Measurements from ENCODE around the gene DDR1.
"Not testable (repeated sequence)": the region's sequence is repeated elsewhere in the genome, so short reads cannot be mapped to it uniquely, and the experiment has no call there.

The DDR1 gene

GRCh38 chr6:30869241-30869749 is 15.0 kb upstream of the DDR1 start:
- WGBS (ENCODE audit: extremely low coverage, insufficient coverage, insufficient read length), result no CpG with 5 or more reads among the region's 12 CpGs
- H3K23ac ChIP-seq (ENCODE audit: low read length), result not testable (repeated sequence)

GRCh38 chr6:30870546-30870945 is 13.8 kb upstream of the DDR1 start:
- Histone ChIP-seq H2AFZ (ENCODE audit: insufficient read depth, low read length, poor library complexity) (no peak overlapping the region), H2AK5ac (ENCODE audit: low read length) (no peak overlapping the region), H3K79me2 (ENCODE audit: control insufficient read depth, insufficient read depth, low read length, poor library complexity) (no peaks in the 10 kb centered on the region), H3K4me3 (ENCODE audit: low read depth, low read length) (no peak overlapping the region), H3K23ac (ENCODE audit: low read length) (no peak overlapping the region), H3K9ac (ENCODE audit: low read length) (no peak overlapping the region), H4K12ac (ENCODE audit: low read depth, low read length) (no peak overlapping the region), H2BK120ac (ENCODE audit: insufficient read depth, low read length, poor library complexity) (no peak overlapping the region), H3K18ac (ENCODE audit: low read length) (no peak overlapping the region), H3K4me2 (ENCODE audit: low read length) (no peak overlapping the region), H3K27me3 (ENCODE audit: insufficient read depth, low read length) (no peaks in the 10 kb centered on the region), H3K79me1 (ENCODE audit: low read length) (no peaks in the 10 kb centered on the region), H3K9me3 (ENCODE audit: insufficient read depth, low read depth, low read length) (peaks cover 10% of the 10 kb centered on the region), H2BK12ac (ENCODE audit: low read length) (no peak overlapping the region), H3K36me3 (ENCODE audit: control insufficient read depth in 1 of 2, insufficient read depth in 2 of 2, low read length in 2 of 2) (no peaks in the 10 kb centered on the region), H3K27ac (ENCODE audit: low read depth, low read length) (no peak overlapping the region), H4K8ac (ENCODE audit: low read depth, low read length) (no peak overlapping the region), H2BK5ac (ENCODE audit: low read depth, low read length, poor library complexity) (no peak overlapping the region), H3K14ac (ENCODE audit: low read length) (no peak overlapping the region), H3K4ac (ENCODE audit: low read depth, low read length) (no peak overlapping the region), H4K91ac (ENCODE audit: low read depth, low read length) (no peak overlapping the region), H3K4me1 (ENCODE audit: control insufficient read depth in 1 of 2, insufficient read depth in 2 of 2, low read length in 2 of 2) (no peaks in the 10 kb centered on the region)
- no peak for DNase-seq

More at GRCh38 chr6:30869241-30869749, 15.0 kb upstream of the DDR1 start:
- not testable (repeated sequence) for H3K4me2 ChIP-seq (ENCODE audit: low read length); H2BK12ac ChIP-seq (ENCODE audit: low read length); H3K79me1 ChIP-seq (ENCODE audit: low read length); H3K4me1 ChIP-seq (ENCODE audit: control insufficient read depth in 1 of 2, insufficient read depth in 2 of 2, low read length in 2 of 2); H3K9me3 ChIP-seq (ENCODE audit: insufficient read depth, low read depth, low read length); H2AFZ ChIP-seq (ENCODE audit: insufficient read depth, low read length, poor library complexity); H4K91ac ChIP-seq (ENCODE audit: low read depth, low read length); H3K14ac ChIP-seq (ENCODE audit: low read length); H3K27me3 ChIP-seq (ENCODE audit: insufficient read depth, low read length); H4K12ac ChIP-seq (ENCODE audit: low read depth, low read length); H3K18ac ChIP-seq (ENCODE audit: low read length); H3K27ac ChIP-seq (ENCODE audit: low read depth, low read length); H3K9ac ChIP-seq (ENCODE audit: low read length); H3K4ac ChIP-seq (ENCODE audit: low read depth, low read length); H3K79me2 ChIP-seq (ENCODE audit: control insufficient read depth, insufficient read depth, low read length, poor library complexity); H4K8ac ChIP-seq (ENCODE audit: low read depth, low read length); H2AK5ac ChIP-seq (ENCODE audit: low read length); H2BK5ac ChIP-seq (ENCODE audit: low read depth, low read length, poor library complexity); H3K36me3 ChIP-seq (ENCODE audit: control insufficient read depth in 1 of 2, insufficient read depth in 2 of 2, low read length in 2 of 2); H3K4me3 ChIP-seq (ENCODE audit: low read depth, low read length); H2BK120ac ChIP-seq (ENCODE audit: insufficient read depth, low read length, poor library complexity)
- peak; percentile 80 to 96 for DNase-seq

GRCh38 chr6:30871592-30872183 is 12.6 kb upstream of the DDR1 start:
- H2BK12ac ChIP-seq (ENCODE audit: low read length), result no peak overlapping the region
- H3K9me3 ChIP-seq (ENCODE audit: insufficient read depth, low read depth, low read length), result peaks cover 10% of the 10 kb centered on the region
- no peak overlapping the region for H4K8ac ChIP-seq (ENCODE audit: low read depth, low read length)
- H2BK120ac ChIP-seq (ENCODE audit: insufficient read depth, low read length, poor library complexity), result no peak overlapping the region
- no peak overlapping the region for H3K23ac ChIP-seq (ENCODE audit: low read length)
- H3K79me2 ChIP-seq (ENCODE audit: control insufficient read depth, insufficient read depth, low read length, poor library complexity), result no peaks in the 10 kb centered on the region
- H2AFZ ChIP-seq (ENCODE audit: insufficient read depth, low read length, poor library complexity), result no peak overlapping the region
- H3K4ac ChIP-seq (ENCODE audit: low read depth, low read length), result no peak overlapping the region
- H3K4me2 ChIP-seq (ENCODE audit: low read length), result no peak overlapping the region
- no peak overlapping the region for H4K12ac ChIP-seq (ENCODE audit: low read depth, low read length)
- H2BK5ac ChIP-seq (ENCODE audit: low read depth, low read length, poor library complexity), result no peak overlapping the region
- no peaks in the 10 kb centered on the region for H3K36me3 ChIP-seq (ENCODE audit: control insufficient read depth in 1 of 2, insufficient read depth in 2 of 2, low read length in 2 of 2)
- H3K14ac ChIP-seq (ENCODE audit: low read length), result no peak overlapping the region
- H3K79me1 ChIP-seq (ENCODE audit: low read length), result no peaks in the 10 kb centered on the region
- WGBS (ENCODE audit: extremely low coverage, insufficient coverage, insufficient read length), result no CpG with 5 or more reads among the region's 4 CpGs
- no peak overlapping the region for H3K18ac ChIP-seq (ENCODE audit: low read length)
- H3K27me3 ChIP-seq (ENCODE audit: insufficient read depth, low read length), result no peaks in the 10 kb centered on the region
- no peak overlapping the region for H3K9ac ChIP-seq (ENCODE audit: low read length)
- H3K4me1 ChIP-seq (ENCODE audit: control insufficient read depth in 1 of 2, insufficient read depth in 2 of 2, low read length in 2 of 2), result no peaks in the 10 kb centered on the region
- no peak overlapping the region for H2AK5ac ChIP-seq (ENCODE audit: low read length)
- no peak for DNase-seq
- no peak overlapping the region for H4K91ac ChIP-seq (ENCODE audit: low read depth, low read length)
- H3K4me3 ChIP-seq (ENCODE audit: low read depth, low read length), result no peak overlapping the region
- no peak overlapping the region for H3K27ac ChIP-seq (ENCODE audit: low read depth, low read length)

- no peaks in the 10 kb centered on the region for H3K27me3 ChIP-seq (ENCODE audit: insufficient read depth, low read length)
- no peak overlapping the region for H2AFZ ChIP-seq (ENCODE audit: insufficient read depth, low read length, poor library complexity)
- H3K18ac ChIP-seq (ENCODE audit: low read length), result no peak overlapping the region
- H3K79me2 ChIP-seq (ENCODE audit: control insufficient read depth, insufficient read depth, low read length, poor library complexity), result no peaks in the 10 kb centered on the region
- H3K4me1 ChIP-seq (ENCODE audit: control insufficient read depth in 1 of 2, insufficient read depth in 2 of 2, low read length in 2 of 2), result no peaks in the 10 kb centered on the region
- no peak overlapping the region for H2AK5ac ChIP-seq (ENCODE audit: low read length)
- H3K4me3 ChIP-seq (ENCODE audit: low read depth, low read length), result no peak overlapping the region
- H3K4ac ChIP-seq (ENCODE audit: low read depth, low read length), result no peak overlapping the region
- no peak overlapping the region for H3K9ac ChIP-seq (ENCODE audit: low read length)
- H3K79me1 ChIP-seq (ENCODE audit: low read length), result peaks cover 4% of the 10 kb centered on the region
- H3K23ac ChIP-seq (ENCODE audit: low read length), result no peak overlapping the region
- H3K27ac ChIP-seq (ENCODE audit: low read depth, low read length), result no peak overlapping the region
- WGBS (ENCODE audit: extremely low coverage, insufficient coverage, insufficient read length), result no CpG with 5 or more reads among the region's 2 CpGs
- H3K36me3 ChIP-seq (ENCODE audit: control insufficient read depth in 1 of 2, insufficient read depth in 2 of 2, low read length in 2 of 2), result no peaks in the 10 kb centered on the region
- no peak overlapping the region for H4K8ac ChIP-seq (ENCODE audit: low read depth, low read length)
- no peak overlapping the region for H3K4me2 ChIP-seq (ENCODE audit: low read length)
- H3K9me3 ChIP-seq (ENCODE audit: insufficient read depth, low read depth, low read length), result peaks cover 10% of the 10 kb centered on the region
- no peak overlapping the region for H2BK5ac ChIP-seq (ENCODE audit: low read depth, low read length, poor library complexity)
- H2BK120ac ChIP-seq (ENCODE audit: insufficient read depth, low read length, poor library complexity), result no peak overlapping the region
- H2BK12ac ChIP-seq (ENCODE audit: low read length), result no peak overlapping the region
- H4K12ac ChIP-seq (ENCODE audit: low read depth, low read length), result no peak overlapping the region
- no peak overlapping the region for H4K91ac ChIP-seq (ENCODE audit: low read depth, low read length)
- no peak overlapping the region for H3K14ac ChIP-seq (ENCODE audit: low read length)
- DNase-seq, result no peak
These were observed 11.1 kb upstream of the DDR1 start for GRCh38 chr6:30873137-30873640.
